GM23338 (cell line): Measurements from ENCODE around the gene FNDC8.

Experiments
- CTCF ChIP-seq, 2 experiments: fragments of 200-600 bp in 1 of 2; sonication (generic) in 1 of 2; conservative IDR thresholded peaks; 2 replicates each; pipeline versions ENCODE4 v1.5.1 to v1.6.1; 2016 to 2017; ENCODE audit warnings: antibody characterized with exemption in 2 of 2, low read depth in 2 of 2, mild to moderate bottlenecking in 2 of 2, moderate library complexity in 1 of 2
- EZH2 ChIP-seq: fragments of 200-600 bp; sonication (generic); IDR thresholded peaks from one replicate; pipeline ENCODE4 v1.8.0; 2017; ENCODE audit warnings: antibody characterized with exemption, mild to moderate bottlenecking, low read depth; ENCODE audit not compliant: unreplicated experiment
- EZH2phosphoT487 ChIP-seq: fragments of 200-600 bp; sonication (generic); IDR thresholded peaks from one replicate; pipeline ENCODE4 v1.8.1; 2018; ENCODE audit warnings: antibody characterized with exemption; ENCODE audit not compliant: unreplicated experiment
- JUNB ChIP-seq: IDR thresholded peaks from one replicate; pipeline ENCODE4 v1.6.1; 2016; ENCODE audit warnings: antibody characterized with exemption; ENCODE audit not compliant: unreplicated experiment
- POLR2AphosphoS5 ChIP-seq: IDR thresholded peaks from 2 replicates; pipeline ENCODE4 v1.6.1; 2016; ENCODE audit warnings: antibody characterized with exemption, low read depth
- REST ChIP-seq: IDR thresholded peaks from one replicate; pipeline ENCODE4 v1.6.1; 2018; ENCODE audit warnings: antibody characterized with exemption; ENCODE audit not compliant: unreplicated experiment

- TF ChIP-seq EZH2phosphoT487 (no peak), CTCF (conservative IDR thresholded peaks at IDR 0.05; ENCODE audit: low read depth in 2 of 2) (no peak), JUNB (no peak), POLR2AphosphoS5 (no peak), REST (no peak), EZH2 (no peak)
These were observed 53.5 kb downstream of the FNDC8 start for GRCh38 chr17:35174835-35175334.
